H1 (cell line): Measurements from ENCODE around the gene SHH. TPM values are rescaled to one million over a fixed set of nuclear protein-coding genes. Genes with fewer than 3 reads are reported as not detected.

Experiments
- CBX5 ChIP-seq: fragments of 300-800, 300-1000 bp; sonication (generic); IDR thresholded peaks from 2 replicates; pipeline ENCODE4 v1.7.1; 2016; ENCODE audit warnings: antibody characterized with exemption, low read length, low read depth
- FOSL1 ChIP-seq: IDR thresholded peaks from 2 replicates; pipeline ENCODE4 v1.6.1; 2011; ENCODE audit warnings: mild to moderate bottlenecking, low read depth, low read length, moderate library complexity; ENCODE audit not compliant: insufficient read depth
- RBBP5 ChIP-seq: IDR thresholded peaks from 2 replicates; pipeline ENCODE4 v1.7.1; 2012; ENCODE audit warnings: low read depth, mild to moderate bottlenecking, inconsistent platforms, low read length, moderate library complexity, borderline replicate concordance
- SP2 ChIP-seq: IDR thresholded peaks from 2 replicates; pipeline ENCODE4 v1.6.1; 2012; ENCODE audit warnings: mild to moderate bottlenecking, low read length, inconsistent platforms
- TAF7 ChIP-seq: optimal IDR thresholded peaks from 2 replicates; pipeline ENCODE3; 2011; ENCODE audit warnings: low read depth, mild to moderate bottlenecking, inconsistent platforms, low read length, moderate library complexity, borderline replicate concordance
- TBP ChIP-seq: IDR thresholded peaks from 2 replicates; pipeline ENCODE4 v1.6.1; 2011; ENCODE audit warnings: low read depth, low read length, improper control_type of control experiment
- ZNF274 ChIP-seq: IDR thresholded peaks from 2 replicates; pipeline ENCODE4 v1.7.0; 2012; ENCODE audit warnings: low read length, borderline replicate concordance; ENCODE audit errors: extremely low read depth
- polyA plus RNA-seq, 7 experiments: library from polyadenylated mRNA; depleted of rRNA in 3 of 7; stranded (reverse) in 5 of 7; unstranded in 2 of 7; fragments of >200 nt in 5 of 7; fragments of 200-250 nt in 2 of 7; gene quantifications; 1 replicate in 5 of 7; 2 replicates in 1 of 7; 4 replicates in 1 of 7; pipeline versions ENCODE4 v1.2.1 to v1.2.3, GENCODE V29; 2011 to 2013; ENCODE audit warnings: missing spikeins in 2 of 7, mixed read lengths in 2 of 7
- total RNA-seq: library from RNA; stranded (reverse); fragmentation: NEBNext Ultra II Directional; extraction: Animal tissue kit (Norgen Biotek cat#: 25700); gene quantifications from 2 replicates; pipeline ENCODE4 v1.2.1, GENCODE V29; 2021

The SHH gene
- total and polyA plus RNA-seq, 2 of the 8 experiments (the other 6 are each of a cell fraction or from before 2014, with no cell fraction given): not detected

GRCh38 chr7:155860840-155861479 is 48.7 kb upstream of the SHH start (continued):
- no peak for TF ChIP-seq SP2
- no peak for TF ChIP-seq CBX5
- no peak for TF ChIP-seq RBBP5
- TF ChIP-seq TBP: no peak
- TF ChIP-seq TAF7: no peak
- no peak for TF ChIP-seq ZNF274
- no peak for TF ChIP-seq FOSL1
